ENCODE results near the gene IMPDH1.

The IMPDH1 gene

DNA sequence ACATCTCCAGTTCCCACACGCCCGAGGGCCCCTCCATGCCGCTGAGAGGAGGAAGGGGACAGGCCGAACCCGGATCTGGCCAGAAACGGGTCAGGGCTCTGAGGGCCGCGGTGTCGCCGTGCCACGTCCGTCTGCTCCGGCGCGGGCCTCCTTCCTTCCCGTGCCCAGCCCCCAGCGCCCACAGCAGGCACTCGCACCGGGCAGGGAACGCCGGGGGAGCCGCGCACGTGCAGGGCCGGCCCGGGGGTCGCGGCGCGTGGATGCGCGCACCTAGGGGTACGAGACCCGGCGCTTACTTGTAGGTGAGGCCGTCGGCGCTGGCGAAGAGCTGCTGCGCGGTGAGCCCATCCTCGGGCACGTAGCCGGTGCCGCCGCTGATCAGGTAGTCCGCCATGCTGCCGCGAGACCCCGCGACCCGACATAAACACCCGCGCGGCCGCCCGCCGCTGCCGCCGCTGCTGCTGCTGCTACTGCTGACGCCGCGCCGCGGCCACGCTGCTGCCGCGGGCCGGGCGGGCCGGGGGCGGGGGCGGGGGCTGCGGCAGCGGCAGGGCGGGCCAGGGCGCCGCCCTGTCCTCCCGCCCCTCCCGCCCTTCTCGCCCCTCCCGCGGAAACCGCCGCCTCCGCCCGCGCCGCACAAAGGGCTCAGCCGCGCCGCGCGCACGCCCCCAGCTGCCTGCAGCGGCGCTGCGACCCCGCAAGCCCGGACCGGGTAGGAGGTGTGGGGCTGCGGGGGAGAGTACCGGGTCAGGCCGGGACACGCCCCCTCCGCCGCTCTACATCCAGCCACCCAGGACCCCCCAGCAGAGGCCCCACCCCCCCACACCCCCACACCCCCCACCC is 4.1 kb downstream of the IMPDH1 start:
- peak; percentile 47 for DNase-seq

DNA sequence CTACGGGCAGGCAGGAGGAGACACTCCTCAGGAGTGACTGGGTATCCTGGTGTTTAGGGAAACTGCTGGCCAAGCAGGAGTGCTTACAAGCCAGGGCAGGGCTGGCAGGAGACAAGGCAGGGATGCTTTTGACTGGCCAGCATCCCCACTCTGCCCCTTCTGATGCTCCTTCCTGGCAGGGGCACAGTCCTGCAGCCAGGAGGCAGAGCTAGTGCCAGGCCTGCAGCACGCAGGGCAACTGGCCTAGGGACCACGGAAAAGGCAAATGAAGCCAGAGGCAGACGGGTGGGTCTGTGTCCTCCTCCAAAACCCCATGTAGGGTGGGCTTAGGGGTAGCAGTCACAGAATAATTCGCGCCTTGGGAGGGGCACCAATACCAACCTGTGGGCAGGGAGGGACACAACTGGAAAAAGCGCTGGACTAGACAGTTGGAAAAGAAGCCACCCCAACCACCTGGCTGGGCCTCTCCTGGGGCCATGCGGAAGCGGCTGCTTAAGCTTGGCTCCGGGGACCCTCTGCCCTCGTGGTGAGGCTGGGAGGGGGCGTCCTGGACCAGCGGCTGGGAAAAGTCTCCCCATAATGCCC is 4.8 kb downstream of the IMPDH1 start:
- peak; percentile 18 for DNase-seq

DNA sequence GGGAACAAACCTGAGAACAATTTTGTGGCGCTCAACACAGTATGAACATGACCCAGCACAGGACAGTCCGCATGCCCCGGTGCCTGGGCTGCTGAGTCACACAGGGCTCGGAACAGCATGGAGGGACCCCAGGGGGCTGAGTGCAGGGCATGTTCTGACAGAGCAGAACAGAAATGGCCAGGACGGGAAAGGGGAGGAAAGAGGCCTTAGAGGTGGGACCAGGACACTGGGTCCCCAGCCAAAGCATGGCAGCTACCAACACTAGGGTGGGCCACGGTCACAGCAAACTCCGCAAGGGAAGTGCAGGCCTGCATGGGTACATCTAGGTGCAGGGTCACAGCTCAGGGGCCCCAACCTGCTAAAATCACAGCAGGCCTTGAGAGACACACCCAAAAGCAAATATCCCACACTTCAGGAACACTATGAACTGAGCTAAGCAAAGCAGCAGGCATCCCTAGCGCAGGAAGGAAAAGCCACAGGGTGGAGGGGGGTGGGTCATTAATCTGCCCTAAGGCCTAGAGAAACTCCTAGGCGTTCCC is 5.6 kb downstream of the IMPDH1 start:
- DNase-seq: no peak

DNA sequence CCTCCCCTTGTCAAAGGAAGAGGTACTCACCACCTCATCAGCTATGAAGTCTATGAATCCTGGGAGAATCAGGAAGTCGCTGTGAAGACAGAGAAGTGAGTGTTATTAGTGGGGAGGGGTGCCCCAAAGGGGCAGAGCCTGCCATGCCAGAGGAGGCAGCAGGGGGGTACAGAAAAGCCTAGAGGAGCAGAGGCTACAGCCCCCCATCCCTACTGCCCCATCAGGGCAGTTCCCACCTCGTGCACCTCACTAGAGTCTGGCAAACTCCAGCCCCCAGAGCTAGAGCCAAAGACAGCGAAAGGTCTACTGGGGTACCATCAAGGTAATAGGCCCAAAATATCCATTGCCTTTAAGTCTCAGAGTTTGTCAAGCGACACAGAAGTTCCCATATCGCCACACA is 6.1 kb downstream of the IMPDH1 start:
- DNase-seq: no peak

DNA sequence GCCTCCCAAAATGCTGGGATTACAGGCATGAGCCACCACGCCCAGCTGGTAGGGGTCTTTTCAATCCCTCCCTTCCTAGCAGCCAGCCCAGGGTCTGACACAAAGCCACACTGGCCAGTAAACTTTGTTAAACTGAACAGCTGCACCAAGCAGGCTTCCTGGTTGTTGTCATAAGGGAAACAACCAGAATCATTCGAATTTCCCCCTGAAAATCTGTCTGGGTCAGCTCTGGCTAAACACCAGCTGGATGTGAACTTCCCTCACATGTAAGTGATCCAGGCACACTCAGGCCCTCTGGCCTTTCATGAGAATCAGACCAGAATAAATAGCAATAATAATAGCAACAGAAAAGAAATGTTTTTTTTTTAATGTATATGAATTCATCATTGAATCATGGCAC is 7.4 kb downstream of the IMPDH1 start:
- DNase-seq: no peak

DNA sequence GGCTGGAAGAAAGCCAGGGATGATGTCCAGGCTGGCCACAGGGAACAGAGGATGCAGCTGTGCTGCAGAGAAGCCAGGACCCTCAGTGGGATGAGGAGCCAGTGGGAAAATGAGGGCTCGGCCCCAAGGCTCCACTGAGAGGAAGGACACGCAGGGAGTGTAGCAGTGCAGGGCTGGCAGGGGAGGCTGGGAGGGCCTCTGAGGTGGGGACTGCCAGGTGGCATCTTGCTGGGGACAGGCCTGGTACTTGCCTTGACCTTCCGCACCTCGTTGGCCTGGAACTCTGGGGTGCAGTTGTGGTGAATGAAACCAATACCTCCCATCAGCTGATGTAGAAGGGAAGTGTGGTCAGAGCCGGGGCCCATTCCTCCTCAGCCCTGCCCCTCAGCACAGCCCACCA is 9.2 kb downstream of the IMPDH1 start:
- no peak for DNase-seq

DNA sequence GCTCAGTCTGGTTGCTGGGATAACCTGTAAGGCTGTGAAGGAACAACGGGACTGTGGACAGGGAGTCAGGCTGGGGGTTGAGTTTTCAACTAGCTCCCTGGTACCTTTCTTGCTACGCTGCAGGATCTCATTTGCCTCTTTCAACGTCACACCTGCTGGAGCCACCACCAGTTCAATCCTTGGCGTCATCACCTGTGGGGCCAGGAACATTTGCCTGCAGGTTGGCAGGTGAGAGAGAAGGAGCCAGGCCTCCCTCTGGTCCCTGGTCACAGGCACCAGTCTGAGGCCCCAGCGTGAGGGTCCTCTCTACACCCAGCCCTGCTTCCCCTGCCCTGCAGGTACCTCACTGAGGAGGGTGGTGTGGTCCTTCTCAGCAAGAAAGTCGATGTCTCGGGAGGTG is 9.8 kb downstream of the IMPDH1 start:
- no peak for DNase-seq

DNA sequence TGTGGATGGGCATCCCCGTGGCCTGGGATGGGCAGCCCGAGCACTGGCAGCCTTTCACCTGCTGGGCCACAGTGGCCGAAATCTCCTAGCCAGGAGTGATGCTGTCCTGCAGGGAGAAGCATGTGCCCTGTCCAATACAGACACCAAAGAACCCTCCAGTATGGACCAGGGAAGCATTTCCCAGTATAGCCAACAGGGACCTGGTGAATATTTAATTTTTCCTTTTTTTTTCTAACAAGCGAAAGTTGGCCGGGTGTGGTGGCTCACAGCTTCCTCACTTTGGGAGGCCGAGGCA is 11.0 kb downstream of the IMPDH1 start:
- no peak for DNase-seq

DNA sequence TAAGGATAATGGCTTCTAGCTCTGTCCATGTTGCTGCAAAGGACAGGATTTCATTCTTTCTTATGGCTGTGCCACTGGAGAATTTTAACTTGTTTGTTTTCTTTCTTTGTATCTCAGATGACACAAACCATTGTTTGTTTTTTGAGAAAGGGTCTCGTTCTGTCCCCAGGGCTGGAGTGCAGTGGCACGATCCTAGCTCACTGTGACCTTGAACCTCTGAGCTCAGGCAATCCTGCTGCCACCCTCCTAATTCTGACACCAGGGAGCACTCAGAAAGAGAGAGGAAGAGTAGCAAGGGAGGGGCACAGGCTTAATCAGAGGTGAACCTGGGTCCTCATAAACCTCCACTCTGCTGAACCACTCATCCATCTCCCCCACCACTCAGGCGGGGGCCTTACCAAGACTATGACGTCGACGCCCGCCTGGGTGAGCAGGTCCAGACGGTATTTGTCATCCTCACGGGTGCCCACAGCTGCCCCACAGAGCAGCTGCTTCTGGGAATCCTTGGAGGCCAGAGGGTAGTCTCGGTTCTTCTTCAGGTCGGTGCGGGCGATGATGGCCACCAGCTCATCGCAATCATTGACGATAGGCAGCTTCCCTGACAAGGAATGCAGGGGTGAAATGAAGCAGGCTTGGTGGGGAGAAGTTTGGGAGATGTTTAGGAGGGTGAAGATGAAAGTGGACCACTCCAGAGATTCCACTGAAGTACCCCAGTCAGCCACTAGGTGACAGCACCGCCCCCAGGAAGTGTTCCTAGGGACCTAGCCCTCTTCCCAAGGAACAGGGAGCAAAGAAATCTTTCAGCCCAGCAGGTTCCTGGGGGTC is 11.6 kb downstream of the IMPDH1 start:
- peak; percentile 47 for DNase-seq

DNA sequence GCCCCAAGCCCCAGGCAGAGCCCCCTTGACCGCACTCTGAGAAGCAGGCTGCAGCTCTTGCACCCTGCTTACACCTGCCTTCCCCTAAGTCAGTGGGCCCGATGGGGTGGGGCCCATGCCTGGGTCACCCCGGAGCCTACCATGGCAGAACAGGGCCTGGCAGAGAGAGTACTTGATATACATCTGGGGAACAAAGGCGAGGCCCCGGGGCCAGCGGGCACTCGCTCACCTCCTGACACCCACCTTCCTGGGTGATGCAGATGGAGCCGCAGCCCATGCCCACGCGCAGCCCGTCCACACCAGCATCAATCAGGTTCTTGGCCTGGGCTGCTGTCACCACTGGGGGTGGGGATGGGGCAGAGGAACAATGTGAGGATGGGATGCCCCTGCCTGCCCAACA is 13.4 kb downstream of the IMPDH1 start:
- no peak for DNase-seq

DNA sequence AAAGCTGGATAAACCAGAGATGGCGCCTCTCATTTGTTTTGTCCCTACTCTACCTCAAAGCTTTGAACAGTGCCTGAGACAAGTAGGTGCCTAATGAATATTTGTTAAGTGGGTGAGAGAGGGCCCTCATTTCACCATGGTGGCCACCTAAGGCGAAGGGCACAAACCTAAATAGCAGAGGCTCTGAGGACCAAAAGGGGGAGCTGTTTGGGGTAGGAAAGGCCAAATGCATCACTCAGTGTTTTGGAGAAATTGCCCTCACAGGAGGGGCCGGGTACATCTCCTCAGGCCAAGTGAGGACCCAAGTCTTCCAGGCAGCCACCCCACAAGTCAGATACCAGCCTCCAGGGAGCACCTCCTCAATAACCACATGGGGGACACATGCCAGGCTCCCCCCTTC is 14.0 kb downstream of the IMPDH1 start:
- DNase-seq: no peak

DNA sequence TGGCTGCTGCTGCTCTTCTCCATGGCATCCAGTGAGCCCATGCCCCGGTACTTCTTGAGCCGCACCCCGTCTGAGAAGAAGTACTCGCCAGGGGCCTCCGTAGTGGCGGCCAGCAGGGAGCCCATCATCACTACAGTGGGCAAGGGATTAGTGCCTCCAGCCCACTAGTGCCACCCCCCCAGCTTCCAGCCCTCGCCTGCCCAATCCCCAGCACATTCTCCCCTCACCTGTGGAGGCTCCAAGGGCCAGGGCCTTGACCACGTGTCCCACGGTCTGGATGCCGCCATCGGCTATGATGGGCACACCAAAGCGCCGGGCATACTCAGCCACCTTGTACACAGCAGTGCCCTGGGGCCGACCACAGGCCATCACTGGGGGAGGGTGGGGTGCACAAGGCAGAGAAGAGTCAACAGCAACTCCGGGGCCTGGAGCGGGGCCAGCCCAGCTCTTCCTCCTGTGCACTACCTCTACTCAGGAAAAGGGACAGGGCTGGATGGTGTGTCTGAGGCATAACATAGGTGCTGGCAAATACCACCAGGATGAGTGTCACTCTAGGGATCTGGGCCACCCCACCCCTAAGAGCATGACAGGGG is 14.8 kb downstream of the IMPDH1 start:
- no peak for DNase-seq

DNA sequence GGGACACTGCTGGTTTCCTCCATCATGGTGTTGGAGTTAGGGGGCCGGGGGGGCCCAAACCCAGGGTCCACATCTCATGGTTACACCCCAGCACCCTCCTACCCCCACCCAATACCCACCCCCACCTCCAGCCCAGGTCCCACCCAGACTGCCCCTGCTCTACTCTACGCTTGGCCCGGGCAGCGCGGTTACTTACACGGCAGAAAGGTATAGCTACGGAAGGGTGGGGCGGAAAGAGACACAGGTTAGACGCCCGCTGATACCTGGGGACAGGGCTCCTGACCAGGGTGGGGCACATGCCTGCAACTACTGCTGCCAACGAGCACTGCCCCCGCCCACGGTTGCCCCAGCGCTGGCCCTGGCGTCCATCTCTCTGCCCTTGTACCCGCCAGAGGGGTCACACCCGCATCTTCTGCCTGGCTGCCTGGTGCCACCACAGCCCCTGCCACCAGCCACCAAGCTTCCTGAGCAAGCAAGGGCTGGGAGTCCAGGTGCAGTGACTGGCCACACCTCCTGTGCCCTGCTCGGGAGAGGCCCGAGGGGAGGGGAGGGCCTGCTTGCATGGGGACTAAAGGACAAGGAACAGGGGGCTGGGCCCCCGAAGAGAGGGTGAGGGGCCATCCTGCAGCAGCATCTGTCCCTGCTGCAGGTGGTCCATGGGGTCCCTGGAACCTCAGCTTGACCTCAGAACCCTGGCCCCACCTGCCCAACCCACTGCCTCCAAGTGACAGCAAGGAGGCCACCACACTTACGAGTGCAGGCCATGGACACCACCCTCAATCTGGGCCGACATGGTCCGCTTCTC is 16.1 kb downstream of the IMPDH1 start:
- no peak for DNase-seq

DNA sequence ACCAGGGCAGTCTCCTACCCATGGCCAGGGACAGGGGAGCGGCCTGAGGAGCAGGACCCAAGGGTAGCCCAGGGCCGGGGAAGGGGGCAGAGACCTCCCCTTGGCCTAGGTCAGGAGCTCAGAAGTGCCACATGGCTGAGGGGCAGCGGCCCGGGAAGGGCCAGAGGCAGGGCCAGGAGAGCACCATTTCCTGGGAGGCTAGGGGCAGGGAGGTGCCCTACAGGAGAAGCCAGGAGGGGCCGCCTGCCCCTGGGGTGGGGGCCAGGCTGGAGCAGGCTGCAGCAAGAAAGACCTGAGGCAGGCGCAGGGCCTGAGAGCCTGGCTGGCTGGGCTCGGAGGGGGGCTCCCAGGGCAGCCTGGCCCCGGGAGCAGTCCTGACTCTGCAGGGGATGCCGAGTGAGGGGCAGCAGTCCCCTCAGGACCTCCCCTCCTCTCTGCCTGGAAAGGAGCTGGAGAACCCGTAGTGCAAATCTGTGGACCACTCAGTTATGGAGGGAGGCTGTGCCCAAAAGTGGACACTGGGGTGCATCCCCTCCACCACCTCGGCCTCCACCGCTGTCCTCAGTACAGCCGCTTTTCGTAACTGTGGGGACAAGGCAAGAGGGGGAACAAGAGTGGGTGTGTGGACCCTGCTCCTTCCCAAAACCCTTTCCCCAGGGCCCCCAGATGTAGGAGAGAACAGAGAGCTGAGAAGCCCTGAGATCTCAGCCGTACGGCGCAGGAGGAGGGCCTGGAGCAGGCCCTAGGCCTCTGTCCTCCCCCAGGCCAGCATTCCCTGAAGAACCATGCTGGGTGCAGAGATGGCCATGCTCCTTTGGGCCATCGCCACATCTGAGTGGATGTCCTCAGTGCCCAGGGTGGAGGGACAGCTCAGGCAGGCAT is 17.1 kb downstream of the IMPDH1 start:
- no peak for DNase-seq

DNA sequence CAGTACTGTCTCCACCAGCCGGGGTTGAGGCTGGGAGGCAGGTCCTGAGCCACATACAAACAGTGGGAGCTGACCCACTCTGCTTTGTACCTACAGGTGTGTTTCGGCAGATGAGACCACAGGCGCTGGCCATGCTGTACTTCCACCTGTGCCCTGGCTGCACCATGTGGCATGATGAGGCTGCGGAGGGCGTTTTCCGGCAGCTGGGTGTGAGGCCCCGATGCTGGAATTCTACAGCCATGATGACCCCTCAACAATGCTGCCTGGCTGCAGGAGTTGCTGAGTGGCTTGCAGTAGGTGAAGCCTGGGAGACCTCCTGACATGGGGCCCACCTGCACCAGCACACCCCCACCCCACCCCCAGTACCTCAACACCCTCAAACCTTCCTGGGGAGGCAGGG is 18.0 kb downstream of the IMPDH1 start:
- no peak for DNase-seq

DNA sequence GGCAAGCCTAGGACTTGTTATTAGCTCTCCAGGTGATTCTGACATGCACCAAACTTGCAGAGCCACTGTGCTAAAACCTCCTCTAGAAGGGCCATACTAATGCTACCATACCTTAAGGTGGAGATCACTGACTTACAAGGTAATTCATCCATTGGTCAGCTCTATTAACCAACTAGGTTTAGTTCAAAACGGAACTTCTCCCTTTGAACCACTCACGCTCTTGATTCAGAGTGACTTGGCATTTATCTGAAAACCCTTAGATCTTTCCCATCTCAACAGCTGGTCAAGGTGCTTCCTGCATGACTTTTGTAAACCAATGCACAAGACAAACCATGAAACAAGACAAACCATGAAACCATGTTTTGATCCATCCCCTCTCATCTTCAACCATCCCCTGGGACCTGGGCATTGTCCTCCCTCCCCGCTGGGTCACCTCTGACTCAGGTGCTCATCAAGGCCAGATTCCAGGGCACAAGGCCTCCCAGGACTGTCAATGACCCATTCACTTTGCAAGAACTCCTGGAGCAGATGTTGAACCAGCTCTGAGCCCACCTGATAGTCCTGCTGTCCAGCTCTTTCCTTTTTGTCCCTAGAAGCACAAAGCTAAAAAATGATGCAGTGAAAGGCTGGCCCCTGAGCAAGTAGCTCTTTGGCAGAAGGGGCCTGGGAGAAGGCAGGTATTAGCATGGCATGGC is 18.8 kb downstream of the IMPDH1 start:
- no peak for DNase-seq

DNA sequence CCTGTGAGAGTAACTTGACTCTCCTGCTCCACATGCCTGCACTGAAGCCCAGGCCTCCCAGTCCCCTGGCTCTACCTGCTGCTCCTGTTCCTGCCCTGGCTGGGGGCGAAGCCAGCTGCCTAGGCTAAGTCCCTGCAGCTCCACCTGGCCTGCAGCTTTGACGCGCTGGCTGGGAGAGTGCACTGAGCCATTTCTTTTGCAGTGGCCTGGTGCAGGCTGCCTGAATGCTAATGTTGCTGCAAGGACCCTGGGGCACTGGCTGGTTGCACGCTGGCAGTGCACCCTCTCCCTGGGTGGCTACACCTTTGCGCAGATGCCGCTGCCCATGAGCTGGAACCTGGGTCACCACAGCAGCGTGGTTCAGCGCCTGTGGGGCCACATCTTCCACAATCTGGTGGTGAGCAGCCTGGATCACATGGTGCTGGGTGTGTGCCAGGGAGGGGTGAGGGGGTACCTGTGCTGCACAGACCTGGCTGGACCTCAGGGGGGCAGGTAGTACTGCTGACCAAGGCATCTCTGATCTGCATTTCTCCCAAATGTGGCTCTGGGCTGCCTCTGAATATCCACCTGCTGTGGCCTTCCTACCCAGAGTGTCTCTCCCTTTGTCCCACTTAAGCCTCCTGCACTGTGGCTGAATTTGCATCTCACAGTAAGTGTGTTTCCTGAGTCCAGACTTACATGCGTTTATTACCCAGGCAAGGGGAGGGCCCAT is 20.0 kb downstream of the IMPDH1 start:
- no peak for DNase-seq

DNA sequence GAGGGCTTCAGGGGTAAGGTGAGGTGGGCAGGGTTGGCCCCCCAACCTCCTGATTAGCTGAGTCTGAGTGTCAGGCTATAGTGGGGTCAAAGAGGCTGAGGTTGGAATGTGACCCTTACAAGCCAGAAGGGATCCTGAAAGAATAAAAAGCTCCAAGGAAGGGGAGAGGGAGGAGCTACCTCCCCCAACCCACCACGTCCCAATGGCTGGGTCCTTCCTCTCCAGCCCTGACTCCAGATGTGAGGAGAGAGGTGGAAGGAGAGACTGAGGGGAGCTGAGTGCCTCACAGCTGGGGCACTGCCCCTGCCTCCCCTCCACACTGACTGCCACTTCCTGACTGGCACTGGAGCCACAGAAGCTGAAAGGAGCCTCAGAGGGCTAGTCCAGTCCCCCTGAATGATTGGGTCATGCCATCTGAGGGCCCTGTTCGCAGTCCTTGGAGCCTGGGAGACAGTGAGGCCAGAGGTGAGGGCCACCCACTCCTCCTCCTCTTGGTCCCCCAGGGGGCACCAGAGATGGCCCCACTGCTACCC is 20.6 kb downstream of the IMPDH1 start:
- no peak for DNase-seq

DNA sequence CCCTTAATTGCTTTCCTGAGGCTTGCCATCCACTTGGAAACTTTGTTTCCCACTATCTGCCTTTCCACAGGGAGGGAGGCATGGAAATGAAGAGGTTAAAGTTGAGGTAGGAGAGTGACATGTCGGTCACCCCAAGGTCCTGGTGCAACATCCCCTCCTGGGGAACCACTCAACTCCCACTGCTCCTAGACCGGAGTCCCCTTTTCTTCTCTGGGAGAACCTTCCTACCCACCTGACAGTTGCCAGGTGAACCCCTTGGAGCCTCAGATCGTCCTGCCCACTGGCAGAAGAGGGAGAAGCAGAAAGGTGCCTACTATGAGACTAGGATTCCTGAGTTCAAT is 21.7 kb downstream of the IMPDH1 start:
- no peak for DNase-seq

All from fibroblast of skin of scalp (primary cell).